ENCODE results near the gene TAF7.

DNA sequence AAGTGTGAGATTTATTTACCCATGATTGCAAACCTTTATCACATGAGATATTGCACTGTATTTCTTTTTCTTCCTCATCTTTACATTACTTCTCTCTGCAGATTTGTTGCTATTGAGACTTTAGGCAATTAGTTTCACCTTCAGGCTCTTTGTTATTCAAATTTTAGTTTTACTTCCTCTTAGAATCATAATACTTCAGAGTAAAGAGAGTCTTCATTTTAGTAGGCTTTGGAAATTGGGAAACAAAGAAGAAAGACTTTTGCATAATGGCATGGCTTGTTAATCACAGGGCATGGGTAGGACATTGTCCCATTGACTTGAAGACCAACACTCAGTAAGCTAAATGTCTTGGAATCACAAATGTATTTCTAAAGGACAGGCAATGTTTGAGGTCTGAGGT lies 42.1 kb upstream of the TAF7 start:
- no peak for TF ChIP-seq CTCF (IDR thresholded peaks at IDR 0.05)
- no peak for TF ChIP-seq POLR2A (IDR thresholded peaks at IDR 0.05)
